ENCODE results near the gene WWOX. TPM values are rescaled to one million over a fixed set of nuclear protein-coding genes. Genes with fewer than 3 reads are reported as not detected.

WWOX gene
- total RNA-seq, 2 experiments from 2014 or later, result 16.6 to 19.0 TPM

- ChIA-PET POLR2A (no interaction called here), CTCF (no interaction called here)
- Mint-ChIP-seq H3K36me3 (ENCODE audit: low read depth) (no peaks in the 10 kb centered on the region), H3K27me3 (no peaks in the 10 kb centered on the region), H3K4me1 (no peaks in the 10 kb centered on the region), H3K27ac (no peak overlapping the region), H3K4me3 (no peak overlapping the region), H3K9me3 (no peaks in the 10 kb centered on the region)
- DNase-seq, result no peak
Observed at GRCh38 chr16:78619811-78620210, 520.4 kb downstream of the WWOX start.

- H3K27ac Mint-ChIP-seq, result no peak overlapping the region
- no peak overlapping the region for H3K4me3 Mint-ChIP-seq
- no peak for DNase-seq
- H3K36me3 Mint-ChIP-seq (ENCODE audit: low read depth), result no peaks in the 10 kb centered on the region
- POLR2A ChIA-PET, result no interaction called here
- CTCF ChIA-PET, result no interaction called here
- H3K4me1 Mint-ChIP-seq, result no peaks in the 10 kb centered on the region
- H3K9me3 Mint-ChIP-seq, result no peaks in the 10 kb centered on the region
- H3K27me3 Mint-ChIP-seq, result no peaks in the 10 kb centered on the region
Observed at GRCh38 chr16:78620291-78620690, 520.8 kb downstream of the WWOX start.

- no peaks in the 10 kb centered on the region for H3K27me3 Mint-ChIP-seq
- no peaks in the 10 kb centered on the region for H3K36me3 Mint-ChIP-seq (ENCODE audit: low read depth)
- no peaks in the 10 kb centered on the region for H3K9me3 Mint-ChIP-seq
- DNase-seq, result no peak
- ChIA-PET POLR2A (no interaction called here), CTCF (no interaction called here)
- H3K4me1 Mint-ChIP-seq, result no peaks in the 10 kb centered on the region
- no peak overlapping the region for H3K4me3 Mint-ChIP-seq
- H3K27ac Mint-ChIP-seq, result no peak overlapping the region
Observed at GRCh38 chr16:78623796-78624195, 524.3 kb downstream of the WWOX start.

- Mint-ChIP-seq H3K4me1 (no peaks in the 10 kb centered on the region), H3K9me3 (peaks cover 2% of the 10 kb centered on the region), H3K27me3 (no peaks in the 10 kb centered on the region), H3K4me3 (no peak overlapping the region), H3K36me3 (ENCODE audit: low read depth) (no peaks in the 10 kb centered on the region), H3K27ac (no peak overlapping the region)
- DNase-seq, result no peak
- POLR2A ChIA-PET, result no interaction called here
- CTCF ChIA-PET, result no interaction called here
Observed at GRCh38 chr16:78624366-78624765, 524.9 kb downstream of the WWOX start.

- peaks cover 19% of the 10 kb centered on the region for H3K9me3 Mint-ChIP-seq
- H3K4me1 Mint-ChIP-seq, result no peaks in the 10 kb centered on the region
- H3K4me3 Mint-ChIP-seq, result no peak overlapping the region
- POLR2A ChIA-PET, result no interaction called here
- no peaks in the 10 kb centered on the region for H3K27me3 Mint-ChIP-seq
- no peak for DNase-seq
- CTCF ChIA-PET, result no interaction called here
- no peaks in the 10 kb centered on the region for H3K36me3 Mint-ChIP-seq (ENCODE audit: low read depth)
- no peak overlapping the region for H3K27ac Mint-ChIP-seq
Observed at GRCh38 chr16:78628461-78629045, 529.1 kb downstream of the WWOX start.

- no peak for DNase-seq
- no peak overlapping the region for H3K4me3 Mint-ChIP-seq
- POLR2A ChIA-PET, result no interaction called here
- H3K27ac Mint-ChIP-seq, result no peak overlapping the region
- CTCF ChIA-PET, result no interaction called here
- H3K27me3 Mint-ChIP-seq, result no peaks in the 10 kb centered on the region
- H3K4me1 Mint-ChIP-seq, result no peaks in the 10 kb centered on the region
- H3K9me3 Mint-ChIP-seq, result peaks cover 19% of the 10 kb centered on the region
- no peaks in the 10 kb centered on the region for H3K36me3 Mint-ChIP-seq (ENCODE audit: low read depth)
Observed at GRCh38 chr16:78629173-78629572, 529.7 kb downstream of the WWOX start.

- H3K27ac Mint-ChIP-seq, result no peak overlapping the region
- no peak for DNase-seq
- CTCF ChIA-PET, result no interaction called here
- H3K27me3 Mint-ChIP-seq, result no peaks in the 10 kb centered on the region
- POLR2A ChIA-PET, result no interaction called here
- no peak overlapping the region for H3K4me3 Mint-ChIP-seq
- no peaks in the 10 kb centered on the region for H3K36me3 Mint-ChIP-seq (ENCODE audit: low read depth)
- H3K9me3 Mint-ChIP-seq, result peaks cover 19% of the 10 kb centered on the region
- no peaks in the 10 kb centered on the region for H3K4me1 Mint-ChIP-seq
Observed at GRCh38 chr16:78630102-78630501, 530.6 kb downstream of the WWOX start.

- POLR2A ChIA-PET, result no interaction called here
- no peaks in the 10 kb centered on the region for H3K27me3 Mint-ChIP-seq
- H3K27ac Mint-ChIP-seq, result no peak overlapping the region
- H3K4me1 Mint-ChIP-seq, result no peaks in the 10 kb centered on the region
- CTCF ChIA-PET, result no interaction called here
- peaks cover 19% of the 10 kb centered on the region for H3K9me3 Mint-ChIP-seq
- no peaks in the 10 kb centered on the region for H3K36me3 Mint-ChIP-seq (ENCODE audit: low read depth)
- H3K4me3 Mint-ChIP-seq, result no peak overlapping the region
- no peak for DNase-seq
Observed at GRCh38 chr16:78633551-78633950, 534.1 kb downstream of the WWOX start.

- Mint-ChIP-seq H3K4me1 (peaks cover 2% of the 10 kb centered on the region), H3K9me3 (peaks cover 6% of the 10 kb centered on the region), H3K27me3 (no peaks in the 10 kb centered on the region), H3K36me3 (ENCODE audit: low read depth) (no peaks in the 10 kb centered on the region), H3K27ac (no peak overlapping the region), H3K4me3 (no peak overlapping the region)
- DNase-seq, result no peak
- CTCF ChIA-PET, result no interaction called here
- POLR2A ChIA-PET, result no interaction called here
Observed at GRCh38 chr16:78635807-78636206, 536.4 kb downstream of the WWOX start.

- Mint-ChIP-seq H3K9me3 (no peaks in the 10 kb centered on the region), H3K27me3 (peaks cover 10% of the 10 kb centered on the region), H3K36me3 (ENCODE audit: low read depth) (no peaks in the 10 kb centered on the region), H3K4me1 (peaks cover 2% of the 10 kb centered on the region), H3K27ac (no peak overlapping the region), H3K4me3 (no peak overlapping the region)
- ChIA-PET CTCF (no interaction called here), POLR2A (no interaction called here)
- no peak for DNase-seq
Observed at GRCh38 chr16:78638371-78638770, 538.9 kb downstream of the WWOX start.

- no peak for DNase-seq
- ChIA-PET CTCF (no interaction called here), POLR2A (no interaction called here)
- no peak overlapping the region for H3K27ac Mint-ChIP-seq
- H3K4me3 Mint-ChIP-seq, result no peak overlapping the region
- H3K4me1 Mint-ChIP-seq, result peaks cover 2% of the 10 kb centered on the region
- H3K9me3 Mint-ChIP-seq, result no peaks in the 10 kb centered on the region
- peaks cover 10% of the 10 kb centered on the region for H3K27me3 Mint-ChIP-seq
- H3K36me3 Mint-ChIP-seq (ENCODE audit: low read depth), result no peaks in the 10 kb centered on the region
Observed at GRCh38 chr16:78639775-78640174, 540.3 kb downstream of the WWOX start.

- Mint-ChIP-seq H3K9me3 (no peaks in the 10 kb centered on the region), H3K27ac (no peak overlapping the region), H3K36me3 (ENCODE audit: low read depth) (no peaks in the 10 kb centered on the region), H3K27me3 (peaks cover 10% of the 10 kb centered on the region), H3K4me3 (no peak overlapping the region), H3K4me1 (peaks cover 2% of the 10 kb centered on the region)
- ChIA-PET CTCF (no interaction called here), POLR2A (no interaction called here)
- DNase-seq, result no peak
Observed at GRCh38 chr16:78640886-78641285, 541.4 kb downstream of the WWOX start.

- POLR2A ChIA-PET, result no interaction called here
- Mint-ChIP-seq H3K4me1 (peaks cover 2% of the 10 kb centered on the region), H3K9me3 (no peaks in the 10 kb centered on the region), H3K27ac (no peak overlapping the region), H3K4me3 (no peak overlapping the region), H3K36me3 (ENCODE audit: low read depth) (no peaks in the 10 kb centered on the region), H3K27me3 (peaks cover 10% of the 10 kb centered on the region)
- CTCF ChIA-PET, result no interaction called here
- no peak for DNase-seq
Observed at GRCh38 chr16:78641433-78641832, 542.0 kb downstream of the WWOX start.

GRCh38 chr16:78642621-78643285 lies 543.3 kb downstream of the WWOX start:
- Mint-ChIP-seq H3K4me3 (no peak overlapping the region), H3K27ac (no peak overlapping the region), H3K27me3 (peaks cover 10% of the 10 kb centered on the region), H3K4me1 (peaks cover 2% of the 10 kb centered on the region), H3K36me3 (ENCODE audit: low read depth) (no peaks in the 10 kb centered on the region), H3K9me3 (no peaks in the 10 kb centered on the region)
- POLR2A ChIA-PET, result no interaction called here
- no peak for DNase-seq
- CTCF ChIA-PET, result no interaction called here

Measured in activated CD4-positive, alpha-beta memory T cell treated with anti-CD3 and anti-CD28 coated beads, Interleukin-2, amount 10 ng/mL, durations not matched to agents 7 days and 5 days (primary cell).